ENCODE results near the gene UVRAG. TPM values are rescaled to one million over a fixed set of nuclear protein-coding genes. Genes with fewer than 3 reads are reported as not detected.

Gene UVRAG
- total and polyA plus RNA-seq, 7 donors, result 6.2 to 16.8 (median 13.6) TPM

DNA sequence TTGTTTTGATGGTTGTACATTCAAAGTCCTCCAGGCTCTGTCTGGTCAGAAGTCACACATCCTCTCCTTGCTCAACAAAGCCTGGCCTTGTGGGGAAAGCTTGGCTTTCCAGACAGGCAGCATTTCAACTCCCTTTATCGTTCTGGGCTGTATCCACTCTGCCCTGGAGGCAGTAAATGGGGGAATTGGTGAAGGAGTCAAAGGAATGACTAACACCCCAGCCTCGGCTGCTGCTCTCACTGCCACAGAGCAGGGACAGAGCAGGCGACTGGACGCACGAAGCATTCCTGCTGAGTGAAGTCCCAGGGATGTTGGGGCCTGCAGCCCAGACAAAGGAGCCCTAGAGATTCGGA, 338.5 kb downstream of the UVRAG start:
- ATAC-seq (no peak), DNase-seq (no peak)
- intact Hi-C loops (cut with DNase I), result loop anchor here (2.0 to 10.0 kb wide), 4 partner anchors 257 to 351 kb away; no protein-coding TSS in a partner anchor
- no peak overlapping the region for H3K27ac ChIP-seq
- H3K4me1 ChIP-seq, result peaks cover 8% of the 10 kb centered on the region
- TF ChIP-seq, protein P1, sequence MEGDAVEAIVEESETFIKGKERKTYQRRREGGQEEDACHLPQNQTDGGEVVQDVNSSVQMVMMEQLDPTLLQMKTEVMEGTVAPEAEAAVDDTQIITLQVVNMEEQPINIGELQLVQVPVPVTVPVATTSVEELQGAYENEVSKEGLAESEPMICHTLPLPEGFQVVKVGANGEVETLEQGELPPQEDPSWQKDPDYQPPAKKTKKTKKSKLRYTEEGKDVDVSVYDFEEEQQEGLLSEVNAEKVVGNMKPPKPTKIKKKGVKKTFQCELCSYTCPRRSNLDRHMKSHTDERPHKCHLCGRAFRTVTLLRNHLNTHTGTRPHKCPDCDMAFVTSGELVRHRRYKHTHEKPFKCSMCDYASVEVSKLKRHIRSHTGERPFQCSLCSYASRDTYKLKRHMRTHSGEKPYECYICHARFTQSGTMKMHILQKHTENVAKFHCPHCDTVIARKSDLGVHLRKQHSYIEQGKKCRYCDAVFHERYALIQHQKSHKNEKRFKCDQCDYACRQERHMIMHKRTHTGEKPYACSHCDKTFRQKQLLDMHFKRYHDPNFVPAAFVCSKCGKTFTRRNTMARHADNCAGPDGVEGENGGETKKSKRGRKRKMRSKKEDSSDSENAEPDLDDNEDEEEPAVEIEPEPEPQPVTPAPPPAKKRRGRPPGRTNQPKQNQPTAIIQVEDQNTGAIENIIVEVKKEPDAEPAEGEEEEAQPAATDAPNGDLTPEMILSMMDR (IDR thresholded peaks at IDR 0.05), result no peak
- no peaks in the 10 kb centered on the region for H3K27me3 ChIP-seq (ENCODE audit: insufficient read depth in 3 of 3, low read length in 2 of 3)
- no peaks in the 10 kb centered on the region for H3K36me3 ChIP-seq (ENCODE audit: insufficient read depth in 1 of 2, low read depth in 1 of 2)
- no peak overlapping the region for H3K4me3 ChIP-seq
- WGBS, 3 donors, result 84 to 91% (median 85%) methylated on average over 6 of the region's 6 CpGs
- no peaks in the 10 kb centered on the region for H3K9me3 ChIP-seq

DNA sequence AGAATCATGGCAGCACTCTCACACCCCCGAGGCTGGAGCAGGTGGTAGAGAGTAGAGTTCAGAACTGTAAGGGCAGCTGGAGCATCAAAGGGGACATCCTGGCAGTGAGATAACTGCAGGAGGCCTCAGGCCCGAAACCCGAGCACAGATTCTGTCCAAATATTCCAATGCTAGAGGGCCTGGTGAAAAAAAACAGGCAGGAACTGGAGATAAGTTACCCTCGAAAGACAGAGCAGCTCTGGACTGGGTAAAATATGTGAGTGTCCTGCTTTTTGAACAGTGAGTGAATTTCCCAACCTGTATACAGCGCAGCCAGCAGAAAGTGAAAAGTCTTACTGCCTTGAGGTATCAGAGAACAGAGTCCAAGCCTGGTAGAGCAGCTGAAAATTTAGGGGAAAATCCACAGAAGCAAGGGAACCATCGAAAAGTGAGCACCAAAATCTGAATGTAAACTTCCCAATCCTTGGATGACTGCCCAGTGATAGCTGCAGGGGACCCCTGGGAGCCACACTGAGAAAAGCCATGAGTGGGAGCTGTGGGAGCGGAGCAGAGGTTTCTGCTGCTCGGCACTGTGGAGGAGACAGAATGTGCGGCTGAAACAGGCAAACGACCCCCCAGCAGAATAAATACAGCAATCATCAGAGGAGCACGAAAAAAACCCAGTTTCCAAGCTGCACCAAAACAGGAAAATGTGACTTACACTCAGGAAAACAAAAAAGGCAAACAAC, 340.7 kb downstream of the UVRAG start:
- intact Hi-C loops (cut with DNase I), result loop anchor here in 1 of 2 donors (10.0 kb wide), 1 partner anchor 351 kb away; no protein-coding TSS in a partner anchor
- no peak overlapping the region for H3K27ac ChIP-seq
- TF ChIP-seq, protein P1 (IDR thresholded peaks at IDR 0.05), result no peak
- H3K27me3 ChIP-seq (ENCODE audit: insufficient read depth in 3 of 3, low read length in 2 of 3), result no peaks in the 10 kb centered on the region
- ATAC-seq (no peak), DNase-seq (no peak)
- H3K4me3 ChIP-seq, result no peak overlapping the region
- WGBS, 3 donors, result 84 to 85% (median 85%) methylated on average over 11 of the region's 11 CpGs
- H3K9me3 ChIP-seq, result no peaks in the 10 kb centered on the region
- no peaks in the 10 kb centered on the region for H3K36me3 ChIP-seq (ENCODE audit: insufficient read depth in 1 of 2, low read depth in 1 of 2)
- H3K4me1 ChIP-seq, result peaks cover 8% of the 10 kb centered on the region

DNA sequence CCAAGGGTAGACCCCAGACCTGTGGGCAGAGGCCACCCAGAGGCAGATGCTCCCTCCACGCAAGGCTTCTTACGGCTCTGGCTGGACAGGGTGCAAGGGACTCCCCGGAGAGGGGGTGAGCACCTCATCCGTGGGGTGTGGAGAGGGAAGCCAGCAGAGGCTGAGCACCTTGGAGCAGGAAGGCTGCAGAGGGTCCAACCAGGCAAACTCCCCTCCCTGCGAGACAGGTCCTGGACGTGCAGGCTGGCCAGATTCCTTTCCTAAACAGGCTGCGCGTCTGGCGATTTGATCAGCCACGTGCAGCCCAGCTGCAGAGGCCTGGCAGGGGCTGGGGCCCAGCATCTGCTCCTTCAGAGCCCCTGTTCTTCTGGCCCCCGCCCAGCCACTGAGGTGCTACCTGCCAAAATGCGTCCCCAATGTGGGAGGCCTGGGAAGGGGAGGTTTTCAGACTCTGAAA, 342.0 kb downstream of the UVRAG start:
- H3K4me3 ChIP-seq, result no peak overlapping the region
- DNase-seq (no peak), ATAC-seq (no peak)
- WGBS, 3 donors, result 65 to 74% (median 71%) methylated on average over 12 of the region's 12 CpGs
- TF ChIP-seq, protein P1 (IDR thresholded peaks at IDR 0.05), result no peak
- H3K27me3 ChIP-seq (ENCODE audit: insufficient read depth in 3 of 3, low read length in 2 of 3), result no peaks in the 10 kb centered on the region
- intact Hi-C loops (cut with DNase I), result loop anchor here in 1 of 2 donors (10.0 kb wide), 1 partner anchor 352 kb away; no protein-coding TSS in a partner anchor
- H3K27ac ChIP-seq, result no peak overlapping the region
- H3K9me3 ChIP-seq, result no peaks in the 10 kb centered on the region
- no peaks in the 10 kb centered on the region for H3K36me3 ChIP-seq (ENCODE audit: insufficient read depth in 1 of 2, low read depth in 1 of 2)
- peaks cover 11% of the 10 kb centered on the region for H3K4me1 ChIP-seq

GRCh38 chr11:76157891-76158290, 342.9 kb downstream of the UVRAG start:
- intact Hi-C loops (cut with DNase I), result loop anchor here in 1 of 2 donors (10.0 kb wide), 1 partner anchor 353 kb away; no protein-coding TSS in a partner anchor
- ATAC-seq, result peak in 1 of 4 donors; percentile 51
- H3K27me3 ChIP-seq (ENCODE audit: insufficient read depth in 3 of 3, low read length in 2 of 3), result no peaks in the 10 kb centered on the region
- 30 to 41% (median 30%) methylated on average over 7 of the region's 7 CpGs for WGBS, 3 donors
- H3K36me3 ChIP-seq (ENCODE audit: insufficient read depth in 1 of 2, low read depth in 1 of 2), result no peaks in the 10 kb centered on the region
- TF ChIP-seq, protein P1 (IDR thresholded peaks at IDR 0.05), result no peak
- peaks cover 8% of the 10 kb centered on the region for H3K4me1 ChIP-seq
- DNase-seq, result no peak
- H3K27ac ChIP-seq, result no peak overlapping the region
- no peaks in the 10 kb centered on the region for H3K9me3 ChIP-seq
- H3K4me3 ChIP-seq, result no peak overlapping the region
